ENCODE measurements around the gene ARPC5L.
A peak's percentile ranks its signal among the peaks of the same experiment; 100 is the strongest.
"Not testable (repeated sequence)": the region's sequence is repeated elsewhere in the genome, so short reads cannot be mapped to it uniquely, and the experiment has no call there.

Gene ARPC5L

DNA sequence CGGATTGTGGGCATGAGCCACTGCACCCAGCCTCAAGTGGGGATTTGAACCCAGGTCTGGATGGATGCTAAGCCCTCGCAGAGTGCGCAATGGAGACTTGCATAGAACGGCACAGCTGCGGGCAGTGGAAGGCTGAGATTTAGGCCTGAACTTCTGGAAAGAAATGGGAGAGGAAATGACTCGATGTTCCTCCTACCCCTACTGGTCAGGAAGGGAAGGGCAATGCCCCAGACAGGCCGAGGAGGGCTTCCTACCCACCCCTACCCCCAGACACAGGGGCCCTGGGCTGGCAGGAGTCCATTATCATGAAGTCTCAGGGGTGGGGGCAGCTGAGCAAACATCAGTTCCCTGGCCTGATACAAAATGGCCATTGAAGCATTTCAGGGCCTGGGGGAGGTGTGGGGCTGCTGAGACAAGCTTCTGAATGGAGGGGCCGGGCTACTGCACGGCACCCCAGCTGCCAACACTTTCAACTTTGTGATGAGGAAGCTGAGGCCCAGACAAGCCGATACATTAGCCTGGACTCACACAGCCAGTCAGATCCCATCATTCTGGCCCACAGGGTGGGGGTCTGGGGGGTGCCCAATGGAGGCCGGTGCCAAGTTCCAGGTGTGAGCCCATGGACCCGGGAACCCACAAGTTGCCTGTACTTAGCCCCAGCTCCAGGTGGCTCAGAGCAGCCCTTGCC is 22.2 kb upstream of the ARPC5L start:
- DNase-seq: no peak
- TF ChIP-seq, protein P1, sequence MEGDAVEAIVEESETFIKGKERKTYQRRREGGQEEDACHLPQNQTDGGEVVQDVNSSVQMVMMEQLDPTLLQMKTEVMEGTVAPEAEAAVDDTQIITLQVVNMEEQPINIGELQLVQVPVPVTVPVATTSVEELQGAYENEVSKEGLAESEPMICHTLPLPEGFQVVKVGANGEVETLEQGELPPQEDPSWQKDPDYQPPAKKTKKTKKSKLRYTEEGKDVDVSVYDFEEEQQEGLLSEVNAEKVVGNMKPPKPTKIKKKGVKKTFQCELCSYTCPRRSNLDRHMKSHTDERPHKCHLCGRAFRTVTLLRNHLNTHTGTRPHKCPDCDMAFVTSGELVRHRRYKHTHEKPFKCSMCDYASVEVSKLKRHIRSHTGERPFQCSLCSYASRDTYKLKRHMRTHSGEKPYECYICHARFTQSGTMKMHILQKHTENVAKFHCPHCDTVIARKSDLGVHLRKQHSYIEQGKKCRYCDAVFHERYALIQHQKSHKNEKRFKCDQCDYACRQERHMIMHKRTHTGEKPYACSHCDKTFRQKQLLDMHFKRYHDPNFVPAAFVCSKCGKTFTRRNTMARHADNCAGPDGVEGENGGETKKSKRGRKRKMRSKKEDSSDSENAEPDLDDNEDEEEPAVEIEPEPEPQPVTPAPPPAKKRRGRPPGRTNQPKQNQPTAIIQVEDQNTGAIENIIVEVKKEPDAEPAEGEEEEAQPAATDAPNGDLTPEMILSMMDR (IDR thresholded peaks at IDR 0.05; ENCODE audit: low read depth, low read length, missing control alignments): peak; percentile 78
- in situ Hi-C loops (cut with HindIII; ENCODE audit: low pct_ligation_motif_present, low sequenced_read_pairs): no loop called here
- Histone ChIP-seq H3K36me3 (replicated peaks) (no peaks in the 10 kb centered on the region), H3K27me3 (replicated peaks) (no peaks in the 10 kb centered on the region), H3K27ac (no peak overlapping the region), H3K4me3 (ENCODE audit: low read depth, low read length) (no peak overlapping the region)

GRCh38 chr9:124840300-124840833 is 21.6 kb upstream of the ARPC5L start:
- H3K36me3 ChIP-seq (replicated peaks): no peaks in the 10 kb centered on the region
- no peak for DNase-seq
- in situ Hi-C loops (cut with HindIII; ENCODE audit: low pct_ligation_motif_present, low sequenced_read_pairs): no loop called here
- H3K27ac ChIP-seq: no peak overlapping the region
- H3K4me3 ChIP-seq (ENCODE audit: low read depth, low read length): no peak overlapping the region
- H3K27me3 ChIP-seq (replicated peaks): no peaks in the 10 kb centered on the region
- TF ChIP-seq, protein P1 (IDR thresholded peaks at IDR 0.05; ENCODE audit: low read depth, low read length, missing control alignments): peak; percentile 73

DNA sequence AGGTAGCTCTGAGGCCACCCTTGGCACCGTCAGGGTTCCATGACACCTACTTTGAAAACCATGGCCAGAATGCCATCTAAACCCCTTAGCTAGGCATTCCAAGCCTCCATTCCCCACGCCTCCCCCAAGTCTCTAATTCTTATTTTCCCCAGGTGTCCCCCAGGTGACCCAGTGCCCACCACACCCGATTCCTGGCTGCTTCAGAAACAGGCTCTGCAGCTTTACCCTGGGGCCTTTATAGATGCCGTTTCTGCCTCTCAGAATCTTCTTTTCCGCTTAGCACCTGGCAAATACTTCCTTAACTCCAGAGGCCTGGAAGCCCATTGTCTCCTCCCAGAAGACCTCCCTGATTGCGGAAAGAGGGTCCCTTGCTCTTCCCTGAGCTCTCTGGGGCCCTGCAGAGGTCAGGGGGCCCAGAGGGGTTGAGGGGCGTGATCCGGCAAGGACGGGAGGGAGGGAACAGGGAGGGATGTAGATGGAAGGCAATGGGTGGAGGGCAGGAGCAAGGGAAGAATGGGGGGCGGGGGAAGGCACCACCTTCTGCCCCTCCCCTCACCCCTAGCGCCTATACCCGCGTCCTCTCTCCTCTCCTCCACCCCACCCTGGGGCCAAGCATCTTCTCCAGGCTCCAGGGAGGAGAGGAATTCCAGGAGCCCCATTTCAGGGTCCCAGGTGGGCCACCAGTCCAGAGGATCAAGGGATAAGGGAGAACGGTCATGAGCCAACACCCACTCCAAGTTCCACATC is 20.7 kb upstream of the ARPC5L start:
- H3K36me3 ChIP-seq (replicated peaks): no peaks in the 10 kb centered on the region
- no peak overlapping the region for H3K27ac ChIP-seq
- no peak for DNase-seq
- TF ChIP-seq, protein P1 (IDR thresholded peaks at IDR 0.05; ENCODE audit: low read depth, low read length, missing control alignments): no peak
- H3K27me3 ChIP-seq (replicated peaks): no peaks in the 10 kb centered on the region
- no peak overlapping the region for H3K4me3 ChIP-seq (ENCODE audit: low read depth, low read length)
- in situ Hi-C loops (cut with HindIII; ENCODE audit: low pct_ligation_motif_present, low sequenced_read_pairs): no loop called here

GRCh38 chr9:124843456-124844034 is 18.4 kb upstream of the ARPC5L start:
- DNase-seq: peak; percentile 80
- H3K27ac ChIP-seq: peak overlapping the region; percentile 24
- TF ChIP-seq, protein P1 (IDR thresholded peaks at IDR 0.05; ENCODE audit: low read depth, low read length, missing control alignments): no peak
- in situ Hi-C loops (cut with HindIII; ENCODE audit: low pct_ligation_motif_present, low sequenced_read_pairs): no loop called here
- no peak overlapping the region for H3K4me3 ChIP-seq (ENCODE audit: low read depth, low read length)
- H3K27me3 ChIP-seq (replicated peaks): no peaks in the 10 kb centered on the region
- H3K36me3 ChIP-seq (replicated peaks): no peaks in the 10 kb centered on the region

- no peak overlapping the region for H3K4me3 ChIP-seq (ENCODE audit: low read depth, low read length)
- H3K27me3 ChIP-seq (replicated peaks): no peaks in the 10 kb centered on the region
- no peaks in the 10 kb centered on the region for H3K36me3 ChIP-seq (replicated peaks)
- DNase-seq: no peak
- in situ Hi-C loops (cut with HindIII; ENCODE audit: low pct_ligation_motif_present, low sequenced_read_pairs): no loop called here
- H3K27ac ChIP-seq: no peak overlapping the region
- TF ChIP-seq, protein P1 (IDR thresholded peaks at IDR 0.05; ENCODE audit: low read depth, low read length, missing control alignments): no peak
These were observed 17.6 kb upstream of the ARPC5L start for GRCh38 chr9:124844291-124844690.

GRCh38 chr9:124846467-124846866 is 15.5 kb upstream of the ARPC5L start:
- H3K27ac ChIP-seq; H3K36me3 ChIP-seq (replicated peaks); DNase-seq; H3K4me3 ChIP-seq (ENCODE audit: low read depth, low read length); H3K27me3 ChIP-seq (replicated peaks); in situ Hi-C loops (cut with HindIII; ENCODE audit: low pct_ligation_motif_present, low sequenced_read_pairs): not testable (repeated sequence)

Data from brain microvascular endothelial cell (primary cell).